Measurements from ENCODE around the gene CD300H.

Gene CD300H

DNA sequence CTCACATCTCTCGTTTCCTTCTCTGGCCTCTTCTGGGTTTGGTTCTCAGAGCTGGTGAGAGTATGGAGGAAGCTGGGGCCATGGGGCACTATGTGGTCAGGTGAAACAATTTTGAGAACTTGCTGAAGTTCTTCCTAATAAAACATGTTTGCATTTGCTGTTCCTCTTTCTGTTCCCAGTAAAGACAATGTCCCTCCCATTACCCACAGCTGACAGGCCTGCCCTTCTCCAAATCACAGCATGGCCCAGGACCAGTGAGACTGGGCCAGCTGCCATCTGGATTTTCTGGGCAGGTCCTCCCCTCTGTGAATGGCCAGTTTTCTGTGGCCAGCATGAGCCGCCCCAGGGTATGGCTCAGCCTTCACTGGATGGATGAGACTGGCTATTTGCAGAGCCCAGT, at the start of gene CD300H:
TSS of gene CD300H (minus strand) at position 113 of the 400 bp plus-strand sequence.
- no peak for DNase-seq (ENCODE audit: low spot score)

- no peak for DNase-seq (ENCODE audit: low spot score)
Observed at GRCh38 chr17:74616696-74617095, 49.4 kb upstream of the CD300H start.

- no peak for DNase-seq (ENCODE audit: low spot score)
Observed at GRCh38 chr17:74612046-74612445, 44.7 kb upstream of the CD300H start.

- no peak for DNase-seq (ENCODE audit: low spot score)
Observed at GRCh38 chr17:74610108-74610507, 42.8 kb upstream of the CD300H start.

DNA sequence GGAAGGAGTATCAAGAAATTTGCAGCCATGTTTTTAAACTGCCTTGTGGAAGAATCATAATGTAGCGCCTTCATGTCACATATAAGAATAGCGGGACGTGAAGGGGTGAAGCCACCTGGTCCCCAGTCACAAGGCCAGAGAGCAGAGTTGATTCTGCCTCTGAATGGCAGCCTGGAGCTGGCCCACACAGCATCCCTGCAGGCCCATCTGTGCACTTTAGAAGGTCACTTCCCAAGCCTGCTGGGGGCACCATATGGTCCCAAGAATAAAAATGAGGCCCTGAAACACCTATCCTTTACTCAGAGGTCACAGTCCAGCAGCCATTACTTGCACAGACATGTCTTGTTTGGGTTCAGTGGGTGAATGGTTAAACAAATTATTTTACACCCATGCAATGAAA, 41.2 kb upstream of the CD300H start:
- DNase-seq (ENCODE audit: low spot score), result no peak

DNA sequence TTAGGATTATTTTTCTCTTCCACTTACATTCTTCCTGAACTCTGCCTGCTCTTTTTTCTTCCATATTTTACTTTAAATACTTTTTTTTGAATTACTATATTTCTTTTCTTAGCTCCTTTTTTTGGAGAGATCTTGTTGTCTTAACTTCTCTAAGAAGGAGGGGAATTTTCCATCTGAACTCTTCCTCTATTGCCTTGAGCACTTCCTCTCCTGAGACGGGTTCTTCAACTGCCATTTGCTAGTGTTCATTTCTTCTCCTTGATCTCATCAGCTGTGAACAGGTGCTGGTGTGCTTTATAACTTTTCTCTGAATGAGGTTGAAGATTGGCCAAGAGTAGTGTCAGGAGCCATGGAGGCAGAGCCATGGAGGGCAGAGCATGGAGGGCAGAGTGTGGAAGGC, 39.9 kb upstream of the CD300H start:
- no peak for DNase-seq (ENCODE audit: low spot score)

DNA sequence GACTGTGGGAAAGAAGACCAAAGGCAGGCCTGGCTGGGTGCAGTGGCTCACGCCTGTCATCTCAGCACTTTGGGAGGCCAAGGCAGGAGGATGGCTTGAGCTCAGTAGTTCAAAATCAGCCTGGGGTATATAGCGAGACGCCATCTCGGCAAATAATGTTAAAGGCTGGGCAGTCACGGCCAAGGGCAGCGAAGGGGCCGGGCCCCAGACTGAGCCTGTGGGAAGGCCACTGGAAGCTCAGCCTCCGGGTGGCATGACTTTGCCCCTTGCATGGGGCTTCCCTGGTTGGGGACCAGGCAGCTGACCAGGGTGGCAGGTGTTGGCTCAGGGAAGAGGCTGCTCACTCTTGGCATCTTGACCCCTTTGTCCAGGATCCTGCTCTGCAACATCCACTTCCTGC, 38.7 kb upstream of the CD300H start:
- no peak for DNase-seq (ENCODE audit: low spot score)

GRCh38 chr17:74605361-74605760, 38.1 kb upstream of the CD300H start:
- DNase-seq (ENCODE audit: low spot score), result no peak

- DNase-seq (ENCODE audit: low spot score), result no peak
Observed at GRCh38 chr17:74604761-74605160, 37.5 kb upstream of the CD300H start.

DNA sequence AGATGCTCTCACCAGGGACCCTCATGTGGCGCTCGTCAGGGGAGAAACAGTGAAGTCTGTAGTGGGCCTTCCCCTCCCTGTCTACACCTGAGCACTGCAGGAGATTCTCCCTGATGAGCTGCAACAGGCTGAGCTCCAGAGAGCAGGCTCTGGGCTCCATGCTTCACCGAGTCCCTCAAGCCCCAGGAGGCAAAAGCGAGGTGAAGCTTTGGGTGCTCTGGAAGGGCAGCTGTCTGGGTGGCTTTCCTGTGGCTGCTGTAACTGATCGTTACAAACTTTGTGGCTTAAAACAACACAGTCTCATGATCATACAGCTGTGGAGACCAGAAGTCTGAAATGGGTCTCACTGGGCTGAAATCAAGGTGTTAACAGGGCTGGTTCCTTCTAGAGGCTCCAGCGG, 36.9 kb upstream of the CD300H start:
- no peak for DNase-seq (ENCODE audit: low spot score)

- no peak for DNase-seq (ENCODE audit: low spot score)
Observed at GRCh38 chr17:74603746-74604145, 36.4 kb upstream of the CD300H start.

GRCh38 chr17:74603037-74603635, 35.8 kb upstream of the CD300H start:
- DNase-seq (ENCODE audit: low spot score), result no peak

DNA sequence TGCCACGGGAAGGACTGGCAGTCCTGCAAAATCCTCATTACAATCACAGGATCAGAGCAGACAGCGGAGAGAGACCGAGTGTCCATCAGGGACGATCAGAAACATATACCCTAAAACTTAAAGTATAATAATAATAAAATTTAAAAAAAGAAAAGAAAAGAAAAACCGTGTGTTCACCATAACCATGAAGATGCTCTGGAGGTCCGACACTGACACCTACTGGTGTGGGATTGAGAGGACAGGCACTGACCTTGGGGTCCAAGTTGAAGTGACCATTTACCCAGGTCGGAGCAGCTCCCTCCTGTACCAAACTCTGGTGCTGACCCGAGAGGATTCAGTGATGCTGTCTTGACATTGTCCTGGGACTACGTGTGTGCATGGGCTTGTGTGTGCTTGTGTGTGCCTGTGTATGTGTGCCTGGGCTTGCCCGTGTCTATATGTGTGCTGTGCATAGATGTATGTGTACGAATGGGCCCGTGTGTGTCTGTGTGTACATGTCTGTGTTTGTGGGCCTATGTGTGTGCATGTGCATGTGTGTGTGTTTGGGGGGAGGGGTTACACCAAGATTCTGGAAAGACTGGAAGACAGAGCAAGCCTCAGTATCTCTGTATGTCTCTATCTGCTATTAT, 34.7 kb upstream of the CD300H start:
- no peak for DNase-seq (ENCODE audit: low spot score)

- no peak for DNase-seq (ENCODE audit: low spot score)
Observed at GRCh38 chr17:74599448-74599939, 32.2 kb upstream of the CD300H start.

DNA sequence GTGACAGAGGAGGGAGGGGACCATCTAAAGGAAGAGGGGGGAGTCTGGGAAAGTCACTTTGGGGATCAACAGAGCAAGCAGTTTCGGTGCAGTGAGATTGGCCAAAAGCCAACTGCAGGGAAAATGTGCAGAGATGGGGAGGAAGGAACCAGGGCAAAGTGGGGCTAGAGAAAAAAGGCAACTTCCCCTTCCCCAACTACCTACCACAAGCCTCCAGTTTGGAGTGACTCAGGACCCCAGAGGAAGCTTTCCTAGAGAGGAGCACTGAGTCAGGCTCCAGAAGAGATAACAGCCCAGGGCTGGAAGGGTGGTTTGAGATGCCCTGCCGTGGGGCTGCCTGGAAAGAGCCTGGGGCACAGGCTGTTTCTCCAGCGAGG, 31.7 kb upstream of the CD300H start:
- DNase-seq (ENCODE audit: low spot score), result no peak

GRCh38 chr17:74598346-74599022, 31.2 kb upstream of the CD300H start:
- DNase-seq (ENCODE audit: low spot score), result no peak

- no peak for DNase-seq (ENCODE audit: low spot score)
Observed at GRCh38 chr17:74597069-74597790, 29.9 kb upstream of the CD300H start.

DNA sequence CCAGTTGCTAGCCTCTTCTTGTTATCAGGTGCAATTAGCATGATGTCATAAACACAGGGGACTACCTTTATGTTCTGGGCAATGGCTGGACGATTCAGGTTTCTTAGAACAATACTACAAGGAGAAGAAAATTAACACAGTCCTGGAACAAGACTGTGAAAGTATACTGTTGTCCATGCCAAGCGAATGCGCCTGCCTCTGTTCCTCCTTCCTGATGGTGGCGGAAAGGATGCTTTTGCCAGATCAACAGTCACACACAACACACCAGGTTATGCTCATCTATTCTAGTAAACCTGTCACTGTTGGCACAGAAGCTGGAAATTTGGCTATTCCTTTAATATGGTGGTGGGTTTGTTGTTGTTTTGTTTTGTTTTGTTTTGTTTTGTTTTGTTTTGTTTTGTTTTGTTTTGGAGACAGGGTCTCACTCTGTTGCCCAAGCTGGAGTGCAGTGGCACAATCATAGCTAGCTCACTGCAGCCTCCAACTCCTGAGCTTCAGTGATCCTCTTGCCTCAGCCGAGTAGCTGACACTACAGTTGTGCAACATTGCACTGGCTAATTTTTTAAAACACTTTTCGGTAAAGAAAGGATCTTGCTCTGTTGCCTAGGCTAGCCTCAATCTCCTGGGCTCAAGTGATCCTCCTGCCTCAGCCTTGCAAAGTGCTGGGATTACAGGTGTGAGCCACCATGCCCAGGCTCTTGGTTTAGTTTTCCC, 27.9 kb upstream of the CD300H start:
- DNase-seq (ENCODE audit: low spot score), result no peak

- no peak for DNase-seq (ENCODE audit: low spot score)
Observed at GRCh38 chr17:74592087-74592990, 25.0 kb upstream of the CD300H start, which contains the start of gene CD300LD. Gene CD300LD (minus strand): TSS chr17:74592283. CDS start chr17:74592202, 81 bp downstream.

DNA sequence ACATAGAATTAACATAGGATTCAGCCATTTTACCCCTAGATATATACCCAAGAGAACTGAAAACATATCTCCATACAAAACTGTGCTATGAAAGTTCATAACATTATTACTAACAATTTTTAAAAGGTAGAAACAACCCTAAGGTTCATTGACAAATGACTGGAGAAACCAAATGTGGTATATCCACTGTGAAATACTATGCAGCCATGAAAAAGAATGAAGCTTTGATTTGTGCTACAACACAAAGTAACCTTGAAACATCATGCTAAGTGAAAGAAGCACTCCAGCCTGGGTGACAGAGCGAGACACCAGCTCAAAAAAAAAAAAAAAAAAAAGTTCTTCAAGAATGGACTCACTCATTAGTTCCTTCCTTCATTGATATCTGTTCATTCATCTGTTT, 24.2 kb upstream of the CD300H start:
- DNase-seq (ENCODE audit: low spot score), result no peak

- no peak for DNase-seq (ENCODE audit: low spot score)
Observed at GRCh38 chr17:74585711-74586110, 18.4 kb upstream of the CD300H start.

All from left forelimb (tissue), 1 donor.